HepG2 (cell line): ENCODE results near the gene CCDC154. TPM values are rescaled to one million over a fixed set of nuclear protein-coding genes. Genes with fewer than 3 reads are reported as not detected.
A peak's percentile ranks its signal among the peaks of the same experiment; 100 is the strongest.

ENCODE experiments used
- CEBPG ChIP-seq: IDR thresholded peaks from 2 replicates; pipeline ENCODE4 v1.6.1; 2016
- FOXA3 ChIP-seq: IDR thresholded peaks from 2 replicates; pipeline ENCODE4 v1.6.1; 2016; ENCODE audit warnings: missing genetic modification reagents, missing compliant biosample characterization
- FOXO1 ChIP-seq: sonication (generic); formaldehyde crosslinking; IDR thresholded peaks from 2 replicates; pipeline ENCODE4 v1.4.0; 2020; ENCODE audit warnings: missing genetic modification reagents
- KLF11 ChIP-seq: IDR thresholded peaks from 2 replicates; pipeline ENCODE4 v1.6.1; 2016; ENCODE audit warnings: missing compliant biosample characterization
- KLF13 ChIP-seq: sonication (generic); formaldehyde crosslinking; IDR thresholded peaks from 2 replicates; pipeline ENCODE4 v1.4.0; 2020; ENCODE audit warnings: mild to moderate bottlenecking, missing genetic modification reagents
- KLF6 ChIP-seq: IDR thresholded peaks from 2 replicates; pipeline ENCODE4 v1.8.0; 2016; ENCODE audit warnings: missing biosample characterization, missing genetic modification reagents
- MZF1 ChIP-seq: sonication (generic); formaldehyde crosslinking; IDR thresholded peaks from 2 replicates; pipeline ENCODE4 v1.8.1; 2023; ENCODE audit warnings: mild to moderate bottlenecking, missing genetic modification reagents, borderline replicate concordance
- SMAD9 ChIP-seq: sonication (generic); formaldehyde crosslinking; IDR thresholded peaks from 2 replicates; pipeline ENCODE4 v1.5.1; 2020; ENCODE audit warnings: mild to moderate bottlenecking, missing genetic modification reagents
- ZNF296 ChIP-seq: sonication (generic); formaldehyde crosslinking; conservative IDR thresholded peaks from 2 replicates; pipeline ENCODE4 v1.5.0; 2020; ENCODE audit warnings: mild to moderate bottlenecking, missing genetic modification reagents
- ZNF577 ChIP-seq: sonication (generic); formaldehyde crosslinking; IDR thresholded peaks from 2 replicates; pipeline ENCODE4 v1.4.0; 2020; ENCODE audit warnings: mild to moderate bottlenecking, low read depth, missing genetic modification reagents, borderline replicate concordance
- ZNF629 ChIP-seq: sonication (generic); formaldehyde crosslinking; conservative IDR thresholded peaks from 2 replicates; pipeline ENCODE4 v1.5.0; 2020; ENCODE audit warnings: missing genetic modification reagents
- ZNF766 ChIP-seq: sonication (generic); formaldehyde crosslinking; IDR thresholded peaks from 2 replicates; pipeline ENCODE4 v1.5.0; 2020; ENCODE audit warnings: missing genetic modification reagents, borderline replicate concordance
- polyA plus RNA-seq, 8 experiments: library from polyadenylated mRNA; depleted of rRNA in 3 of 8; stranded (reverse) in 7 of 8; unstranded in 1 of 8; fragments of >200 nt; fragmentation: Illumina TruSeq in 4 of 8; extraction: Trizol in 4 of 8; gene quantifications; 2 replicates each; pipeline versions ENCODE4 v1.2.1 to v1.2.3, GENCODE V29; 2011 to 2016; ENCODE audit warnings: low read depth in 4 of 8, missing spikeins in 1 of 8, mixed read lengths in 1 of 8; ENCODE audit not compliant: insufficient read depth in 1 of 8
- total RNA-seq, 5 experiments: library from RNA; depleted of rRNA; stranded (reverse); fragments of >200 nt; fragmentation: Illumina TruSeq; extraction: Trizol; gene quantifications; 2 replicates each; pipeline ENCODE4 v1.2.3, GENCODE V29; 2016; ENCODE audit warnings: low read depth in 1 of 5
- TF ChIP-seq, protein P1 (sequence below): sonication (generic); formaldehyde crosslinking; IDR thresholded peaks from 2 replicates; pipeline ENCODE4 v1.9.0; 2021; ENCODE audit warnings: missing genetic modification reagents, borderline replicate concordance

The CCDC154 gene
- total and polyA plus RNA-seq, 2 of the 13 experiments (the other 11 are each of a cell fraction or from before 2014, with no cell fraction given), result 0.92 to 1.5 TPM

DNA sequence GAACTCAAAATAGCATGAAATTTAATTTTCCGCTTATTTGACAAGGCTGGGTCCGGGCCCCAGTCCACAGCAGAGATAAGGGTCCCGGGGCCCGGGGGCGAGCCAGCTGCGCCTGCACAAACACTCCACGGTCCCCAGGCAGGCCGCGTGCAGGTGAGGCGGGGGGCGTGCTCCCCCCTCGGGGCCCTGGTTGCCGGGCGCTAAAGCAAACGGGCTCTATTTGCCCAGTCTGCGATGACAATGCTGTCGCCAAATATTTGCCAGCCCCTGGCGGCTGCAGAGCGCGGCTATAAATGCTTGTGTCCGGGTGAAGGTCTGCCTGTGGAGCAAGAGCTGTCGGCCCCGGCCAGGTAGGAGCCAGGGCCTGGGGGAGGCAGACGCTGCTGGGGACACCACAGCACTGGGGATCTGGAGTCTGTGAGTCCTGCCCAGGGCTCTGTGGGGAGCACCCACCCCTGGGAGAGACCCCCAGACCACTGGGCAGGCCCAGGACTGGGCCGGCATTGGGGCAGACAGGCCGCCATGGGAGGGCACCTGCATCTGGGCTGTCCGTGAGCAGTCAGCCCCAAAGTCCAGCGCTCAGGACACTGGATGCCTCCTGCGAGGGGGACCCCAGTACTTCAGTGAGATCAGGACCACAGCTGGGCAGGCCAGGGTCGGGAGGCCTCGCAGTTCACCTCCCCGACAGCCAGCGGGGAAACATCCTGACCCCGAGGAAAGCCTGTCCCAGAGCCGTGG is 13.4 kb downstream of the CCDC154 start, which contains the start of gene PERCC1 (continued):
- TF ChIP-seq FOXO1 (CRISPR knock-in tag) (peak; percentile 40; the same call in 1 of the 2 replicates), KLF13 (CRISPR knock-in tag) (no peak), ZNF766 (CRISPR knock-in tag) (no peak), ZNF629 (CRISPR knock-in tag) (no peak), KLF11 (CRISPR knock-in tag) (no peak), FOXA3 (CRISPR knock-in tag) (peak; percentile 77), ZNF577 (CRISPR knock-in tag) (no peak), KLF6 (CRISPR knock-in tag) (0 out of 2 replicates have a peak, but pooled peaks have one; percentile 60), CEBPG (0 out of 2 replicates have a peak, but pooled peaks have one; percentile 22), MZF1 (no peak), SMAD9 (CRISPR knock-in tag) (no peak), ZNF296 (no peak)
- TF ChIP-seq, protein P1, sequence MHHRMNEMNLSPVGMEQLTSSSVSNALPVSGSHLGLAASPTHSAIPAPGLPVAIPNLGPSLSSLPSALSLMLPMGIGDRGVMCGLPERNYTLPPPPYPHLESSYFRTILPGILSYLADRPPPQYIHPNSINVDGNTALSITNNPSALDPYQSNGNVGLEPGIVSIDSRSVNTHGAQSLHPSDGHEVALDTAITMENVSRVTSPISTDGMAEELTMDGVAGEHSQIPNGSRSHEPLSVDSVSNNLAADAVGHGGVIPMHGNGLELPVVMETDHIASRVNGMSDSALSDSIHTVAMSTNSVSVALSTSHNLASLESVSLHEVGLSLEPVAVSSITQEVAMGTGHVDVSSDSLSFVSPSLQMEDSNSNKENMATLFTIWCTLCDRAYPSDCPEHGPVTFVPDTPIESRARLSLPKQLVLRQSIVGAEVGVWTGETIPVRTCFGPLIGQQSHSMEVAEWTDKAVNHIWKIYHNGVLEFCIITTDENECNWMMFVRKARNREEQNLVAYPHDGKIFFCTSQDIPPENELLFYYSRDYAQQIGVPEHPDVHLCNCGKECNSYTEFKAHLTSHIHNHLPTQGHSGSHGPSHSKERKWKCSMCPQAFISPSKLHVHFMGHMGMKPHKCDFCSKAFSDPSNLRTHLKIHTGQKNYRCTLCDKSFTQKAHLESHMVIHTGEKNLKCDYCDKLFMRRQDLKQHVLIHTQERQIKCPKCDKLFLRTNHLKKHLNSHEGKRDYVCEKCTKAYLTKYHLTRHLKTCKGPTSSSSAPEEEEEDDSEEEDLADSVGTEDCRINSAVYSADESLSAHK, result no peak
